COR-L47 (cell line): ENCODE measurements around the gene CH25H.

Experiments
- DNase-seq: peaks from one replicate; lab custom pipeline; 2025; lab: John Stamatoyannopoulos, UW

CH25H gene

DNA sequence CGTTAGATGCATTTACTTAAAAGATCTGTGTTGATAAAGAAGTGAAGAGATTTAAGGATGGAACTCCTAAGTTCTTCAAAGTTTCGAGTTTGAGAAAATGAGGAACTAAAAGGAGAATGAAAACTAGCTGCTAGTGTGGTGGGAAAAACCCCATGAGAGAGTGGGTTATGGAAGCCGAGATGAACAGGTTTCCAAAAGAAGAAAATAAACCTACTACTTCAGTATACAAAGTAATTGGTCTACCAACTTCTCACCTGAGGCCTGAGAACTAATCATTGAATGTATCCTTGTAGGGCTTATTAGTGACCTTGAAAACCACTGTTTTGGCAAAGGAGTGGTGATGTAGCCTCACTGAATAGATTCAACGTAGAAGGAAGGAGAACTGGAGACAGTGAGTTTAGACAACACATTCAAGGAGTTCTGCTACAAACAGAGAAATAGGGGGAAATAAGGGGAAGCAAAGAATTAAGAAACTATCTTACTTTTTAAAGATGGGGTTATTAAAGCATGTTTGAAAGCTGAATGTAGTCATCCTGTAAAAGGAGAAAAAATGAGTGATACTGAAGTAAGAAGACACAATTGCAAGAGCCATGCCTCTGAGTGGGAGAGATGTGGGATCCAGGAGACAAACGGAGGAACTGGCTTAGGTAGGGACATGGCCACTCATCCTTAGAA, 50.8 kb downstream of the CH25H start:
- no peak for DNase-seq
